ENCODE results near the gene CASTOR1.

DNA sequence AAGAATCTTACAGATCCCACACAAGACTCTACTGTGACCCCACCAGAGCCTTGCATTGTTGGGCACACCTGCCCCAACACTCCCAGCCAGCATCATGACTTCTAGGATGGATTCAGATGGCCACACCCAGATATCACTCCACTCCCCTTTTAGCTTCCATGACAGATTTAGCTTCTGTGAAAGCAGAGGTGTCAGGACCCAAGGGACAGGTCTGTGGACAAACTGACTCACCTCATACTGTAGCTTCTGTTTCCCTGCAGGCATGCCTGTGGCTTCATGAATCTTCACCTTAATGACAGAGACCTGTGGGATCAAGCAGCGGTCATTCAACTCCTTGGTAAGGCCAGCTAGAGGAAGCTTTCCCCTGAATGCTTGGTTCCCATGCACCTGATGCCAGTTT, 45.9 kb upstream of the CASTOR1 start:
- TF ChIP-seq, protein P1, sequence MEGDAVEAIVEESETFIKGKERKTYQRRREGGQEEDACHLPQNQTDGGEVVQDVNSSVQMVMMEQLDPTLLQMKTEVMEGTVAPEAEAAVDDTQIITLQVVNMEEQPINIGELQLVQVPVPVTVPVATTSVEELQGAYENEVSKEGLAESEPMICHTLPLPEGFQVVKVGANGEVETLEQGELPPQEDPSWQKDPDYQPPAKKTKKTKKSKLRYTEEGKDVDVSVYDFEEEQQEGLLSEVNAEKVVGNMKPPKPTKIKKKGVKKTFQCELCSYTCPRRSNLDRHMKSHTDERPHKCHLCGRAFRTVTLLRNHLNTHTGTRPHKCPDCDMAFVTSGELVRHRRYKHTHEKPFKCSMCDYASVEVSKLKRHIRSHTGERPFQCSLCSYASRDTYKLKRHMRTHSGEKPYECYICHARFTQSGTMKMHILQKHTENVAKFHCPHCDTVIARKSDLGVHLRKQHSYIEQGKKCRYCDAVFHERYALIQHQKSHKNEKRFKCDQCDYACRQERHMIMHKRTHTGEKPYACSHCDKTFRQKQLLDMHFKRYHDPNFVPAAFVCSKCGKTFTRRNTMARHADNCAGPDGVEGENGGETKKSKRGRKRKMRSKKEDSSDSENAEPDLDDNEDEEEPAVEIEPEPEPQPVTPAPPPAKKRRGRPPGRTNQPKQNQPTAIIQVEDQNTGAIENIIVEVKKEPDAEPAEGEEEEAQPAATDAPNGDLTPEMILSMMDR (IDR thresholded peaks at IDR 0.05), result no peak
- no peak for TF ChIP-seq POLR2A (IDR thresholded peaks at IDR 0.05)
- no peak for TF ChIP-seq POLR2AphosphoS5 (IDR thresholded peaks at IDR 0.05)

All from upper lobe of left lung (tissue), 4 donors.